A549 treated with DMSO at 1 μM for 4 hours (cell line): ENCODE results near the gene LRRC31. TPM values are rescaled to one million over a fixed set of nuclear protein-coding genes. Genes with fewer than 3 reads are reported as not detected.

Experiments used
- total RNA-seq: library from RNA; stranded (reverse); fragments of 200-300 nt; extraction: Qiagen RNA extraction; gene quantifications from 5 replicates; pipeline ENCODE4 v1.2.3, GENCODE V29; 2022; ENCODE audit warnings: low read depth

The LRRC31 gene
- total RNA-seq: 0.05 TPM in 1 of 5 replicates, not detected in the others

GRCh38 chr3:169869484-169870220 is at the start of gene LRRC31:
Gene LRRC31 (minus strand): TSS chr3:169869935. CDS start chr3:169869807, 128 bp downstream.

GRCh38 chr3:169911272-169911671 is 41.5 kb upstream of the LRRC31 start, which contains the start of gene SAMD7:
Gene SAMD7 (plus strand): TSS chr3:169911572. CDS start chr3:169919499, 7,927 bp downstream.

DNA sequence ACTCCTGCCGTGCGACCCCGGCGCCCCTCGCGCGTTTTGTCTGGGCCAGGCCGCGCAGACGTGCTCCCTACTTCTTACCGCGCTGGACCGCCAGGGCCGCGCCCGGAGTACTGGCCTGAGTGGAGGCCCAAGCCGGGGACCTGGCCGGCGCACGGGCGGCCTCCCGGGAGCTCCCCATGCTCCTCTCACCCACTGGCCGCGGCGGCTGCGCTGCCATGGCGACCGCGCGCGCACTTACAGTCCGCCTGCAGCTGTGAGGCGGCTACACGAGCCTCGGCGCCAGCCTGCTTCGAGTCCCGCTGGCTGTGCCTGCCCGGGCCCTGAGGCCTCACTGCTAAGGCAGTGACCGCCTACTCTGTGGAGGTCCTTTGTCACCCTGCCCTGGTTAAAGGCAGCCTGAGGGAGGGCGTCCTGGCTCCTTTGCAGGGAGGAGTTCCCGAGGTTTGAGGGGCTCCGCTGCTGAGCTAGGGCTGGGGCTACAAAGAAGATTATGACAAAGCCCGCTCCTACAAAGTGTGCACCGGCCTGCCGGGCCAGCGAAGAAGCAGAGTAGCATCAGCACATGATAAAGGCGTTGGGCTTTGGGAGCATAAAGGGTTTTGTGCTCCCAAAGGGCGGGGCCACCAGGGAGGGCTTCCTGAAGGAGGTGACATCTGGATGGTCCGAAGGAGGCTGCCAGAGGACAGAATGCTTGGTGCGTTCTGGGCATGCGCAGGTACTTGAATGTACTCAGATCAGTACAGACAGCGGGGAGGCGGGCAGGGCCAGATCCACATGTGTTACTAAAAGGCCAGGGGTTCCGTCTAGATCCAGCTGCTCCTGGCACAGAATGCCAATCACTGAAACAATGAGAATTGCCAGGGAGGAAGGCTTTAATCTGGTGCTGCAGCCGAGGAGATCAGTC is 57.2 kb downstream of the LRRC31 start, which contains the start of the genes LRRC34 and LRRIQ4:
Gene LRRC34, minus strand, starts transcription at position 573 of the 904 bp plus-strand sequence. Its CDS starts 356 bp downstream, at position 217.
Gene LRRIQ4, plus strand, starts transcription at position 539 of the 904 bp plus-strand sequence. CDS start 9,052 bp downstream, outside the sequence.

Other genes with a start within 250 kb of the LRRC31 start
- gene MECOM, start 206.2 kb downstream of the LRRC31 start, total RNA-seq: 0.06 TPM in 1 of 5 replicates, not detected in the others
- gene TERC, start 104.9 kb downstream of the LRRC31 start, total RNA-seq: 0.93 TPM in 1 of 5 replicates, not detected in the others
- gene ACTRT3, start 100.4 kb downstream of the LRRC31 start, total RNA-seq: 2.4 to 3.2 TPM (median 2.9 TPM) in 5 replicates
- gene MYNN, start 96.5 kb downstream of the LRRC31 start, total RNA-seq: 8.9 to 11.2 TPM (median 10.0 TPM) in 5 replicates
- not detected in 5 replicates for gene LRRIQ4, start 57.1 kb downstream of the LRRC31 start, total RNA-seq
- gene LRRC34, start 57.0 kb downstream of the LRRC31 start, total RNA-seq: not detected in 5 replicates
- gene SAMD7, start 41.6 kb upstream of the LRRC31 start, total RNA-seq: not detected in 5 replicates
- 77.6 to 128 TPM (median 94.4 TPM) in 5 replicates for gene SEC62, start 96.9 kb upstream of the LRRC31 start, total RNA-seq
- 1.0 to 2.6 TPM (median 2.0 TPM) in 5 replicates for gene GPR160, start 168.1 kb upstream of the LRRC31 start, total RNA-seq